ENCODE measurements around the gene KIF7.

- TF ChIP-seq NFYA (IDR thresholded peaks at IDR 0.05; ENCODE audit: borderline replicate concordance, low read depth, low read length) = no peak
- TF ChIP-seq, protein P1, sequence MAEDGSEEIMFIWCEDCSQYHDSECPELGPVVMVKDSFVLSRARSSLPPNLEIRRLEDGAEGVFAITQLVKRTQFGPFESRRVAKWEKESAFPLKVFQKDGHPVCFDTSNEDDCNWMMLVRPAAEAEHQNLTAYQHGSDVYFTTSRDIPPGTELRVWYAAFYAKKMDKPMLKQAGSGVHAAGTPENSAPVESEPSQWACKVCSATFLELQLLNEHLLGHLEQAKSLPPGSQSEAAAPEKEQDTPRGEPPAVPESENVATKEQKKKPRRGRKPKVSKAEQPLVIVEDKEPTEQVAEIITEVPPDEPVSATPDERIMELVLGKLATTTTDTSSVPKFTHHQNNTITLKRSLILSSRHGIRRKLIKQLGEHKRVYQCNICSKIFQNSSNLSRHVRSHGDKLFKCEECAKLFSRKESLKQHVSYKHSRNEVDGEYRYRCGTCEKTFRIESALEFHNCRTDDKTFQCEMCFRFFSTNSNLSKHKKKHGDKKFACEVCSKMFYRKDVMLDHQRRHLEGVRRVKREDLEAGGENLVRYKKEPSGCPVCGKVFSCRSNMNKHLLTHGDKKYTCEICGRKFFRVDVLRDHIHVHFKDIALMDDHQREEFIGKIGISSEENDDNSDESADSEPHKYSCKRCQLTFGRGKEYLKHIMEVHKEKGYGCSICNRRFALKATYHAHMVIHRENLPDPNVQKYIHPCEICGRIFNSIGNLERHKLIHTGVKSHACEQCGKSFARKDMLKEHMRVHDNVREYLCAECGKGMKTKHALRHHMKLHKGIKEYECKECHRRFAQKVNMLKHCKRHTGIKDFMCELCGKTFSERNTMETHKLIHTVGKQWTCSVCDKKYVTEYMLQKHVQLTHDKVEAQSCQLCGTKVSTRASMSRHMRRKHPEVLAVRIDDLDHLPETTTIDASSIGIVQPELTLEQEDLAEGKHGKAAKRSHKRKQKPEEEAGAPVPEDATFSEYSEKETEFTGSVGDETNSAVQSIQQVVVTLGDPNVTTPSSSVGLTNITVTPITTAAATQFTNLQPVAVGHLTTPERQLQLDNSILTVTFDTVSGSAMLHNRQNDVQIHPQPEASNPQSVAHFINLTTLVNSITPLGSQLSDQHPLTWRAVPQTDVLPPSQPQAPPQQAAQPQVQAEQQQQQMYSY (CRISPR knock-in tag; IDR thresholded peaks at IDR 0.05) = no peak
- TF ChIP-seq CREM (IDR thresholded peaks at IDR 0.05; ENCODE audit: low read depth) = no peak
- TF ChIP-seq CREB1 (IDR thresholded peaks at IDR 0.05; ENCODE audit: low read depth) = no peak
These were observed 25.4 kb downstream of the KIF7 start for GRCh38 chr15:89629829-89630228.

Measured in GM12878 (cell line).